Thyroid gland (tissue), 4 donors: Measurements from ENCODE around the gene ATP6V0C. TPM values are rescaled to one million over a fixed set of nuclear protein-coding genes. Genes with fewer than 3 reads are reported as not detected.

ENCODE experiments used
- DNase-seq, 2 donors: peaks; one replicate each; pipeline ENCODE4 v3.0.0-alpha.2; 2019
- H3K27ac ChIP-seq, 3 donors: fragments of 200-600 bp; sonication (generic); 1 replicate in 2 of 3; 2 replicates in 1 of 3; pipeline ENCODE4 v1.5.1; 2016 to 2019; ENCODE audit warnings: mild to moderate bottlenecking in 1 of 3, moderate library complexity in 1 of 3
- H3K27me3 ChIP-seq: fragments of 200-600 bp; sonication (generic); one replicate; pipeline ENCODE4 v1.5.1; 2019
- H3K36me3 ChIP-seq, 2 donors: fragments of 200-600 bp; sonication (generic); one replicate each; pipeline ENCODE4 v1.5.1; 2016 to 2019
- H3K4me1 ChIP-seq, 2 donors: fragments of 200-600 bp; sonication (generic); one replicate each; pipeline ENCODE4 v1.5.1; 2017 to 2019
- H3K4me3 ChIP-seq, 3 donors: fragments of 200-600 bp; sonication (generic); replicated peaks in 1 of 3; 1 replicate in 2 of 3; 2 replicates in 1 of 3; pipeline ENCODE4 v1.5.1; 2016; ENCODE audit warnings: mild to moderate bottlenecking in 1 of 3
- H3K9me3 ChIP-seq: fragments of 200-600 bp; sonication (generic); one replicate; pipeline ENCODE4 v1.5.1; 2017
- CTCF ChIP-seq, 6 experiments: fragments of 200-600 bp in 3 of 6; fragments of 450-650 bp in 3 of 6; sonication (generic) in 3 of 6; IDR thresholded peaks; one replicate each; pipeline ENCODE4 v1.5.1; 2016 to 2019; ENCODE audit warnings: antibody characterized with exemption in 6 of 6, mild to moderate bottlenecking in 2 of 6, inconsistent platforms in 1 of 6, moderate library complexity in 1 of 6
- POLR2A ChIP-seq, 2 donors: fragments of 450-650 bp; IDR thresholded peaks; one replicate each; pipeline ENCODE4 v1.6.1; 2017; ENCODE audit warnings: antibody characterized with exemption in 2 of 2, mild to moderate bottlenecking in 2 of 2, moderate library complexity in 1 of 2
- WGBS, 2 donors: methylation state at CpG; one replicate each; pipeline ENCODE4 v1.1.5; 2017; 5-methylcytosine and 5-hydroxymethylcytosine counted together
- intact Hi-C: fragments of 100-400 bp; cut with DNase I; formaldehyde crosslinking; loops from one replicate; pipeline ENCODE4 v1.15.1; 2023
- total RNA-seq, 4 donors: library from RNA; depleted of rRNA; stranded (reverse); fragments of >200 nt; gene quantifications; one replicate each; pipeline ENCODE4 v1.2.3, GENCODE V29; 2016

The ATP6V0C gene
- total RNA-seq, 4 donors from 2014 or later: 33.1 to 62.1 (median 36.3) TPM

GRCh38 chr16:2500918-2501750 lies 12.6 kb upstream of the ATP6V0C start:
- DNase-seq: peak; percentile 86 to 88
- Histone ChIP-seq H3K9me3 (no peaks in the 10 kb centered on the region), H3K36me3 (peaks cover 0 to 8% of the 10 kb centered on the region in 2 donors), H3K4me1 (peaks cover 43 to 61% of the 10 kb centered on the region in 2 donors), H3K27ac (peak overlapping the region in 2 of 3 donors; percentile 12 to 90), H3K4me3 (no peak overlapping the region), H3K27me3 (no peaks in the 10 kb centered on the region)
- intact Hi-C loops: loop anchor here (5.0 kb wide), 3 partner anchors 74 to 304 kb away; partner anchors contain the start of genes ABCA3, CASKIN1 and CCNF
- 35 to 82% methylated on average over 7 to 18 of the region's 23 CpGs for WGBS, 2 donors
- TF ChIP-seq POLR2A (IDR thresholded peaks at IDR 0.05) (peak in 1 of 2 donors; percentile 5), CTCF (IDR thresholded peaks at IDR 0.05) (peak; percentile 96 to 99 (median 98))

- intact Hi-C loops: loop anchor here (5.0 kb wide), 3 partner anchors 75 to 305 kb away; partner anchors contain the start of genes ABCA3, CASKIN1 and CCNF
- DNase-seq: no peak
- no peak for TF ChIP-seq CTCF (IDR thresholded peaks at IDR 0.05)
- TF ChIP-seq POLR2A (IDR thresholded peaks at IDR 0.05): no peak
- H3K4me1 ChIP-seq: peaks cover 42 to 55% of the 10 kb centered on the region in 2 donors
- no peaks in the 10 kb centered on the region for H3K27me3 ChIP-seq
- peak overlapping the region; percentile 13 to 90 (median 31) for H3K27ac ChIP-seq
- no peaks in the 10 kb centered on the region for H3K9me3 ChIP-seq
- no peak overlapping the region for H3K4me3 ChIP-seq
- no peaks in the 10 kb centered on the region for H3K36me3 ChIP-seq
- WGBS, 2 donors: 55 to 65% methylated on average over 14 to 17 of the region's 18 CpGs
Measured at GRCh38 chr16:2501946-2502895, 11.5 kb upstream of the ATP6V0C start.

- Histone ChIP-seq H3K4me3 (no peak overlapping the region), H3K4me1 (peaks cover 17 to 22% of the 10 kb centered on the region in 2 donors), H3K36me3 (no peaks in the 10 kb centered on the region), H3K27ac (no peak overlapping the region), H3K27me3 (no peaks in the 10 kb centered on the region), H3K9me3 (no peaks in the 10 kb centered on the region)
- TF ChIP-seq CTCF (IDR thresholded peaks at IDR 0.05): no peak
- no peak for TF ChIP-seq POLR2A (IDR thresholded peaks at IDR 0.05)
- WGBS, 2 donors: 90 to 91% methylated on average over 14 of the region's 14 CpGs
- intact Hi-C loops: no loop called here
- DNase-seq: no peak
Measured at GRCh38 chr16:2505695-2506094, 8.1 kb upstream of the ATP6V0C start.

- intact Hi-C loops: no loop called here
- H3K4me1 ChIP-seq: peaks cover 11 to 12% of the 10 kb centered on the region in 2 donors
- H3K27ac ChIP-seq: no peak overlapping the region
- H3K27me3 ChIP-seq: no peaks in the 10 kb centered on the region
- WGBS, 2 donors: 78 to 79% methylated on average over 14 of the region's 14 CpGs
- no peak for TF ChIP-seq CTCF (IDR thresholded peaks at IDR 0.05)
- TF ChIP-seq POLR2A (IDR thresholded peaks at IDR 0.05): no peak
- no peak overlapping the region for H3K4me3 ChIP-seq
- no peak for DNase-seq
- H3K36me3 ChIP-seq: no peaks in the 10 kb centered on the region
- H3K9me3 ChIP-seq: no peaks in the 10 kb centered on the region
Measured at GRCh38 chr16:2507052-2507659, 6.6 kb upstream of the ATP6V0C start.
